Breast epithelium (tissue), 3 donors: Measurements from ENCODE around the gene CAPRIN2.

Experiments
- CTCF ChIP-seq, 3 donors: fragments of 450-650 bp; IDR thresholded peaks; one replicate each; pipeline ENCODE4 v1.5.1; 2016 to 2017; ENCODE audit warnings: antibody characterized with exemption in 3 of 3, mild to moderate bottlenecking in 3 of 3, moderate library complexity in 3 of 3
- POLR2A ChIP-seq: fragments of 450-650 bp; IDR thresholded peaks from one replicate; pipeline ENCODE4 v1.6.1; 2016; ENCODE audit warnings: antibody characterized with exemption, mild to moderate bottlenecking, moderate library complexity

- TF ChIP-seq POLR2A (no peak), CTCF (IDR thresholded peaks at IDR 0.05) (no peak)
These were observed 28.1 kb downstream of the CAPRIN2 start for GRCh38 chr12:30726647-30727046.
